Stomach (tissue), 4 donors: ENCODE data around the gene PALLD.

Experiments used
- POLR2A ChIP-seq, 4 donors: fragments of 450-650 bp; IDR thresholded peaks; one replicate each; pipeline ENCODE4 v1.6.1; 2016; ENCODE audit warnings: antibody characterized with exemption in 4 of 4, control low read depth in 2 of 4, mild to moderate bottlenecking in 1 of 4, moderate library complexity in 1 of 4
- TF ChIP-seq, protein P1 (sequence below), 7 experiments: fragments of 450-650 bp in 4 of 7; fragments of 200-600 bp in 3 of 7; sonication (generic) in 3 of 7; IDR thresholded peaks; one replicate each; pipeline ENCODE4 v1.5.1; 2016 to 2019; ENCODE audit warnings: antibody characterized with exemption in 7 of 7, control low read depth in 2 of 7, mild to moderate bottlenecking in 1 of 7

DNA sequence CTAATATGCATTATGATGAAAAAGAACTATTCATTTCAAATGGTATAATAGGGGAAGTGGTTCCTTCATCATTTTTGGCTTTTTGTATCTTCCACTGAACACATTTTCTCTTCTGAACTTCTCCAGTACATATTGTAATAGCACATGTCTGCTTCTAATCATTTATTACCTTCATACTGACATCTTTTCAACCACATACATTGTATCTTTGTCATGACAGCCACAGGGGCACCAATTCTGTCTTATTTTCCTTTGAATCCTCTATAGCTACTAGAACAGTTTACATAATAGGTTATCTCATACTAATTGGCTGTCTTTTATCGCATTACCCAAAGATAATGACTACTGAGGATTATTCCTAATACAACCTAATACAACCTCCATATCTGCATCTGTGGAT lies 37.7 kb downstream of the PALLD start:
- TF ChIP-seq, protein P1, sequence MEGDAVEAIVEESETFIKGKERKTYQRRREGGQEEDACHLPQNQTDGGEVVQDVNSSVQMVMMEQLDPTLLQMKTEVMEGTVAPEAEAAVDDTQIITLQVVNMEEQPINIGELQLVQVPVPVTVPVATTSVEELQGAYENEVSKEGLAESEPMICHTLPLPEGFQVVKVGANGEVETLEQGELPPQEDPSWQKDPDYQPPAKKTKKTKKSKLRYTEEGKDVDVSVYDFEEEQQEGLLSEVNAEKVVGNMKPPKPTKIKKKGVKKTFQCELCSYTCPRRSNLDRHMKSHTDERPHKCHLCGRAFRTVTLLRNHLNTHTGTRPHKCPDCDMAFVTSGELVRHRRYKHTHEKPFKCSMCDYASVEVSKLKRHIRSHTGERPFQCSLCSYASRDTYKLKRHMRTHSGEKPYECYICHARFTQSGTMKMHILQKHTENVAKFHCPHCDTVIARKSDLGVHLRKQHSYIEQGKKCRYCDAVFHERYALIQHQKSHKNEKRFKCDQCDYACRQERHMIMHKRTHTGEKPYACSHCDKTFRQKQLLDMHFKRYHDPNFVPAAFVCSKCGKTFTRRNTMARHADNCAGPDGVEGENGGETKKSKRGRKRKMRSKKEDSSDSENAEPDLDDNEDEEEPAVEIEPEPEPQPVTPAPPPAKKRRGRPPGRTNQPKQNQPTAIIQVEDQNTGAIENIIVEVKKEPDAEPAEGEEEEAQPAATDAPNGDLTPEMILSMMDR (IDR thresholded peaks at IDR 0.05): no peak
- no peak for TF ChIP-seq POLR2A (IDR thresholded peaks at IDR 0.05)
